ENCODE measurements around the gene EP400.
A peak's percentile ranks its signal among the peaks of the same experiment; 100 is the strongest.
"Not testable (repeated sequence)": the region's sequence is repeated elsewhere in the genome, so short reads cannot be mapped to it uniquely, and the experiment has no call there.

The EP400 gene

GRCh38 chr12:132071830-132072384, 122.2 kb downstream of the EP400 start:
- no peak for DNase-seq

- DNase-seq = no peak
Observed at GRCh38 chr12:132074216-132074615, 124.5 kb downstream of the EP400 start.

- no peak for DNase-seq
Observed at GRCh38 chr12:132075026-132075713, 125.4 kb downstream of the EP400 start.

DNA sequence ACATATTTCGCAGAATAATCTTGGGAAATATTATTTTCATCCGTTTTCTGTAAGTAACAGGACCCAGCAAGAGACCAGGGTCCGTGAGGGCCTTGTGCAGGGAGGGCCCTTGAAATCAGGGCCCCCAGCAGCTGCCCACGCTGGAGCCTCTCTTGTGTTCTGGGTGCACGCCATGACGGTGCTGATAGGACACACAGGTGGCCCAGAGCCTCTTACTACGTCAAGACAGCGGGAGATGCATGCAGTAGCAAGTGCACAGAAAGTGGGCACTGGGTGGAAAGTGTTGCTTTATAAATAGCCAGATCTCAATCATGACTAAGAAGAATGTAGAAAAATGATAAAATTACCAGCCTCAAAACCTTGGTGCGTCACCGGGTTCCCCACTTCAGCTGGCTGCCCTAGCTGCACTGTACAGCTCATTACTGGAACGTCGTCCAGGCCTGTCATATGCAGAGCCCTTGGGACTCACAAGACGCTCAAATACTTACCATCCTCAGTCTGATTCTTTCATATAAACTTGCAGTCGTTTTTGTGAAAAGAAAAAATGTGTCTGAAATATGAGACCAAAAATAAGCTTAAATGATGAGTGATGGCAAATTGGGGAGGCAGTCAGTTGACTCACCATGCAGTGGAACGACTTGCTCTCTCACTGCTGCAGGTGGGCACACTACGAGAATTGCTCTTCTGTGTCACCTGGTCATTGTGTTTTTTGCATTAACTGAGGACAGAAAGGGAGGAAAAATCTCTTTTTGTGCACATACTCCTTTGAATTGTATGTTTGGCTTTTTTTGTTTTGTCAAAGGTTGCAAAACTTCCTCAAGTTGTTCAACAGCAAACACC, 126.2 kb downstream of the EP400 start:
- DNase-seq = no peak

- no peak for DNase-seq
Observed at GRCh38 chr12:132076711-132077110, 127.0 kb downstream of the EP400 start.

DNA sequence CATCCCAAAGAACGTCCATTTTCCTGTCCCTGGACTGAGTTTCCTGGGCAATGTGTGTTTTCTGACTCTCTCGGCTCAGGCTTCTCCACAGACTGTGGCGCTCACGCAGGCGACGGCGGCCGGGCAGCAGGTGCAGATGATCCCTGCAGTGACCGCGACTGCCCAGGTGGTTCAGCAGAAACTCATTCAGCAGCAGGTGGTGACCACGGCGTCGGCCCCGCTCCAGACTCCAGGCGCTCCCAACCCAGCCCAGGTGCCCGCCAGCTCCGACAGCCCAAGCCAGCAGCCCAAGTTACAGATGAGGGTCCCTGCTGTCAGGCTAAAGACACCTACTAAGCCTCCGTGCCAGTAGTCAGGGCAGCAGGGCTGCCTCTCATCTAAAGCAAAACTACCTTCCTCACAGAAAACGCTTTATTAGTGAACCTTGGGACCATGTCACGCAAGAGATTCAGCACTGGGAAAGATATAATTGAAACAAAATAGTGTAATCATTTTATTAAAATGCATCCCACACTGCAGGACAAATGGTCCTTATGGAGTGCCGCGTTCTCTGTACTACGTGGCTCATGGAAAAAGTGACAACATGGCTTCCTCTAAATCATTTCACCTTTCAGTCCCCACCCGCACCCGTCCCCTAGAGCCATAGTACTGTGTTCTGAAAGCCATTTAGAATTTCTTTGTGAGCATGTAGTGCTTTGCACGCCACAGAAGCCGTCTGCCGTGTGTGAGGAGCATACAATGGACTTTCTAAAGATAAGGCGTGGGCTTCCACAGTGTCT, 127.8 kb downstream of the EP400 start:
- no peak for DNase-seq

GRCh38 chr12:132078190-132078589, 128.4 kb downstream of the EP400 start:
- no peak for DNase-seq

- DNase-seq = no peak
Observed at GRCh38 chr12:132079200-132079599, 129.5 kb downstream of the EP400 start.

- DNase-seq = no peak
Observed at GRCh38 chr12:132079695-132080094, 130.0 kb downstream of the EP400 start.

- not testable (repeated sequence) for DNase-seq
Observed at GRCh38 chr12:132080515-132080914, 130.8 kb downstream of the EP400 start.

- DNase-seq = no peak
Observed at GRCh38 chr12:132081423-132081822, 131.7 kb downstream of the EP400 start.

- no peak for DNase-seq
Observed at GRCh38 chr12:132083614-132083940, 133.8 kb downstream of the EP400 start.

- DNase-seq = peak; percentile 86
Observed at GRCh38 chr12:132083941-132084620, 134.3 kb downstream of the EP400 start.

- DNase-seq = peak; percentile 40
Observed at GRCh38 chr12:132084621-132085290, 135.0 kb downstream of the EP400 start.

- DNase-seq = no peak
Observed at GRCh38 chr12:132085291-132085635, 135.5 kb downstream of the EP400 start.

DNA sequence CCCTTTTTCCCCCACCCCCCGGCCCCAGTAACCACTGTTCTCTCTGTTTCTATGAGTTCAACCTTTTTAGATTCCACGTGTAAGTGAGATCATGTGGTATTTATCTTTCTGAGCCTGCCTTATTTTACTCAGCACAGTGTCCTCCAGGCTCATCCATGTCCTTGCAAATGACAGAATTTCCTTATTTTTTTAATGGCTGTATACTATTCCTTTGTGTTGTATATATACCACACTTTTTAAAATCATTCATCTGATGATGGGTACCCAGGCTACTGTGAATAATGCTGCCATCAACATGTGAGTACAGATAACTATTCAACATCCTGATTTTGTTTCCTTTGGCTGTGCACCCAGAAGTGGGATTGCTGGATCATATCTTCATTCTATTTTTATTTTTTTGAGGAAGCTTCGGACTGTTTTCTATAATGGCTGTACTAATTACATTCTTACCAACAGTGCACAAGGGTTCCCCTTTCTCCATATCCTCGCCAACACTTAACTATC, 139.7 kb downstream of the EP400 start:
- no peak for DNase-seq

DNA sequence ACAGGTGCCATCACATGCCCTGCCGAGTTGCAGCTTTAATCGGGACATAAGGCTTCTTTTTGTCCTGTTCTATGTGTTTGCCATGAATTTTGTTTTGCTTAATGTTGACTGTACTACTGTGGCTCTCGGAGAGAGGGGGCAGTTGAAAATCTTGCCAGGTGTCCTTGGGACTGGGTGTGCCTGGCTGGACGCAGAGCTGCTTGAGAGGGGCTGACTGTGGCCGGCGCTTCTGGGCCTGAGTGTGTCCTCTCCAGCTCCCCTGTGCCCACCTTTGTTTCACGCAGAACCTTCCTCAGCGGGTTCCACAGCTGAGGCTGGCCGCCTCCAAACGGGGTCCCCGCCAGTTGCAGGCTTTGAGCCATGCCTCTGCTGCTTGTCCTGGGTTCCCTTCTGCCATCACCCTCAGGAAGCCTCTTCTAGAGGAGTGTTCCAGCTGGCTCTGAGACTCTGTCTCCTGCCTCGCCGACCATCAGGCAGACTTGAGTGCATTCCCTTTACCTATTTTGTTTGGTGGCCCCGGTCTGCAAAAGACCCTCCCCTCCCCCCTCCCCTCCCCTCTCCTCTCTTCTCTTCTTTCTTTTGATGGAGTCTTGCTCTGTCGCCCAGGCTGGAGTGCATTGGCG, 144.6 kb downstream of the EP400 start:
- no peak for DNase-seq

DNA sequence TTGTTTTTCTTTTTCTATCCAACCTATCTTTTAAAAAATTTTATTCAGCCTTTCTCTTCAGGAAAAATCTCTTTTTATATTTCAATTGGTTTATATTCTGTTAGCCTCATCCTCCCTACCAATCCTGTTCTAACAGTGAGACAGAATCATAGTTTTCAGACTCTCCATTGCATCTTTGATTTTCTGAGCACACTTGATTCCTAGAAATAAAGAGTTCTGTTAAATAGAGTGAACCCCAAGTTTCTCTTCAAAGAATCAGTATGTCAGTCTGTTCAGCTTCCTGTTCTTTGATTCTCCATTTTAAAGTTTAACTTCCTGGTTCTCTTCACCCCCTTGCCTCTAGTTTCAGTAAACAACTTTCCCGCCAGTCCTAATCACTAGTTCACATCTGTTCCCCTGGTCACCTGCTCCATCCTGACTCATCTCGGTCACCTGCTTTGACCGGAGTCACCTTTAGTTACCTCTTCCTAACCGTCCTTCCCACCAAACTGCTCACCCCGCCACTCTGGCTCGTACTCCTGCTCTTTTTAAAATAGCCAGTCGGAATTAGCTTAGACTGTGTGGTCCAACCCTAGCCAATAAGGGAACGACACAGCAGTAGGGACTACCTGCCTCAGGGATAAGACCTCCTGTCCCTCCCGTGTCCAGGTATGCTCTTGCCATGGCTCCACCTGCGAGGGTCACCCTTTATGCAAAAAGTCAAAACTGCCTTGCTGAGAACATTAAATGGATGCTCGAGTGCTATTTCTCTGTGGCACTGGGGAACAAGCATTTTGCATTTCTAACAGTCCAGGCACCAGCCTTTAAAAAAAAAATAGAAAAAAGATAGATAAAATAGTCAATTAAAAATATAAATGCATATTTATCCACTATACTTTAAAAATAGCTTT, 146.0 kb downstream of the EP400 start:
- no peak for DNase-seq

DNA sequence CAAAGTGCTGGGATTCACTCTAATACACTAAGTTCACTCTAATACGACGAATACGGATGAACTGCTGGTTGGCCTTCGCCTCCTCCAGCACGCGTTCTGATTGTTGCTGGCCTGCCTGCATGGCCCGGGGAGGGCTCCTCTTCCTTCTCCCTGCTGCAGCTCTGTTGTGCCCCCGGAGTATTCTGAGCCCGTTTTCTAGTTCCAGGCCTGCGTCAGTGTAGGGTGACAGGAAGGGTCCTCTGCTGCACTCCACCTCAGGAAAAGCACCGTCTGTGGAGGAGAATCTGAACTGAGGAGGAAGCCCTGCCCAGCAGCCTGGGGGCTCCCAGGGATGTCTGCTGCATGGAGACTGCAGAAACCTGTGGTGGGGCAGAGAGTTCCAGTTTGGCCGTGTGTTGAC, 150.0 kb downstream of the EP400 start:
- DNase-seq = no peak

- DNase-seq = no peak
Observed at GRCh38 chr12:132100306-132101065, 150.7 kb downstream of the EP400 start.

Measured in T-helper 9 cell (primary cell).